IMR-90 (cell line): Measurements from ENCODE around the gene EFHC1. TPM values are rescaled to one million over a fixed set of nuclear protein-coding genes. Genes with fewer than 3 reads are reported as not detected.

Source experiments
- ATAC-seq: fragments of 200-7000 bp; cut with Tn5 transposase; 2 replicates; pipeline ENCODE4 v1.9.1; 2020; ENCODE audit warnings: low read depth, mild to moderate bottlenecking, moderate library complexity
- BruUV-seq: library from RNA; stranded (reverse); fragments of 400-500 nt; replicated peaks from 2 replicates; lab custom pipeline; 2021; lab: Mats Ljungman, UMichigan
- CTCF ChIA-PET: fragments of 300-600 bp; formaldehyde crosslinking; extraction: SDS; loops from one replicate; lab custom pipeline; 2021; ENCODE audit warnings: antibody characterized with exemption; lab: Yijun Ruan, JAX
- POLR2A ChIA-PET: fragments of 300-600 bp; sonication (Branson Sonifier 250); formaldehyde crosslinking; loops from one replicate; lab custom pipeline; 2022; ENCODE audit warnings: antibody characterized with exemption; ENCODE audit not compliant: unreplicated experiment; lab: Charles Lee
- DNase-seq: peaks from one replicate; pipeline ENCODE4 v3.0.0; 2013
- H2AFZ ChIP-seq: replicated peaks from 2 replicates; pipeline ENCODE3; 2013; ENCODE audit warnings: low read length, mild to moderate bottlenecking; ENCODE audit not compliant: poor library complexity
- H2AK5ac ChIP-seq: 2 replicates; pipeline ENCODE4 v1.6.1; 2013; ENCODE audit warnings: low read depth, low read length, inconsistent platforms
- H2AK9ac ChIP-seq: replicated peaks from 2 replicates; pipeline ENCODE3; 2013; ENCODE audit warnings: mild to moderate bottlenecking, low read depth, low read length, moderate library complexity; ENCODE audit not compliant: poor library complexity
- H2BK120ac ChIP-seq: 2 replicates; pipeline ENCODE4 v1.6.1; 2013; ENCODE audit warnings: low read depth, low read length, inconsistent platforms
- H2BK15ac ChIP-seq: 3 replicates; pipeline ENCODE4 v1.6.1; 2013; ENCODE audit warnings: low read depth, low read length, inconsistent platforms
- H2BK20ac ChIP-seq: 2 replicates; pipeline ENCODE4 v1.6.1; 2013; ENCODE audit warnings: low read depth, mild to moderate bottlenecking, inconsistent platforms, low read length, moderate library complexity
- H2BK5ac ChIP-seq: 2 replicates; pipeline ENCODE4 v1.6.1; 2013; ENCODE audit warnings: mild to moderate bottlenecking, low read depth, low read length, inconsistent platforms; ENCODE audit not compliant: poor library complexity, severe bottlenecking
- H3K14ac ChIP-seq: replicated peaks from 2 replicates; pipeline ENCODE4 v1.6.1; 2013; ENCODE audit warnings: low read depth, low read length, inconsistent platforms
- H3K18ac ChIP-seq: 2 replicates; pipeline ENCODE4 v1.6.1; 2013; ENCODE audit warnings: low read depth, low read length, control low read depth
- H3K23ac ChIP-seq: 2 replicates; pipeline ENCODE4 v1.6.1; 2013; ENCODE audit warnings: low read depth, low read length, inconsistent platforms
- H3K27ac ChIP-seq: 2 replicates; pipeline ENCODE4 v1.5.1; 2013; ENCODE audit warnings: mild to moderate bottlenecking, control low read depth, low read length; ENCODE audit not compliant: insufficient read depth
- H3K27me3 ChIP-seq: 2 replicates; pipeline ENCODE4 v1.6.1; 2013; ENCODE audit warnings: low read length; ENCODE audit not compliant: control insufficient read depth, insufficient read depth
- H3K36me3 ChIP-seq: 2 replicates; pipeline ENCODE4 v1.6.1; 2013; ENCODE audit warnings: low read length, mixed read lengths; ENCODE audit not compliant: control insufficient read depth, insufficient read depth
- H3K4ac ChIP-seq: 2 replicates; pipeline ENCODE4 v1.6.1; 2013; ENCODE audit warnings: low read depth, low read length, inconsistent platforms
- H3K4me1 ChIP-seq: 2 replicates; pipeline ENCODE4 v1.6.1; 2013; ENCODE audit warnings: low read length, mixed read lengths; ENCODE audit not compliant: control insufficient read depth, insufficient read depth
- H3K4me2 ChIP-seq: 2 replicates; pipeline ENCODE4 v1.6.1; 2013; ENCODE audit warnings: low read depth, mild to moderate bottlenecking, control low read depth, low read length, moderate library complexity
- H3K4me3 ChIP-seq: 2 replicates; pipeline ENCODE4 v1.5.1; 2013; ENCODE audit warnings: low read depth, mild to moderate bottlenecking, control low read depth, low read length, moderate library complexity; ENCODE audit not compliant: insufficient read depth
- H3K56ac ChIP-seq: 2 replicates; pipeline ENCODE4 v1.6.1; 2013; ENCODE audit warnings: low read length, inconsistent platforms; ENCODE audit not compliant: insufficient read depth; ENCODE audit errors: extremely low read depth
- H3K79me1 ChIP-seq, 2 experiments: 2 replicates each; pipeline ENCODE4 v1.6.1; 2013; ENCODE audit warnings: low read length in 2 of 2, inconsistent platforms in 1 of 2, low read depth in 1 of 2
- H3K9ac ChIP-seq: 2 replicates; pipeline ENCODE4 v1.6.1; 2013; ENCODE audit warnings: low read depth, low read length, control low read depth
- H3K9me1 ChIP-seq: 2 replicates; pipeline ENCODE4 v1.6.1; 2013; ENCODE audit warnings: low read length, inconsistent platforms; ENCODE audit not compliant: insufficient read depth
- H3K9me3 ChIP-seq: 2 replicates; pipeline ENCODE4 v1.6.1; 2013; ENCODE audit warnings: low read length; ENCODE audit not compliant: control insufficient read depth, insufficient read depth
- H4K20me1 ChIP-seq: 2 replicates; pipeline ENCODE4 v1.6.1; 2013; ENCODE audit warnings: low read length, inconsistent platforms; ENCODE audit not compliant: insufficient read depth
- H4K5ac ChIP-seq: 2 replicates; pipeline ENCODE4 v1.6.1; 2013; ENCODE audit warnings: mild to moderate bottlenecking, low read depth, low read length, control low read depth
- H4K8ac ChIP-seq, 2 experiments: 2 replicates each; pipeline ENCODE4 v1.6.1; 2013; ENCODE audit warnings: low read depth in 2 of 2, low read length in 2 of 2, control low read depth in 1 of 2, inconsistent platforms in 1 of 2
- H4K91ac ChIP-seq: 2 replicates; pipeline ENCODE4 v1.6.1; 2013; ENCODE audit warnings: low read depth, low read length, inconsistent platforms; ENCODE audit not compliant: insufficient read depth
- CEBPB ChIP-seq: IDR thresholded peaks from 2 replicates; pipeline ENCODE4 v1.6.1; 2012; ENCODE audit warnings: low read depth, low read length, improper control_type of control experiment
- WGBS, 2 experiments: methylation state at CpG; one replicate each; pipeline versions ENCODE4 v1.1.5 to v1.1.7; 2013; ENCODE audit warnings: missing lambda C conversion rate in 2 of 2; ENCODE audit not compliant: insufficient read length in 1 of 2; ENCODE audit errors: extremely low coverage in 2 of 2; 5-methylcytosine and 5-hydroxymethylcytosine counted together
- dilution Hi-C: fragments of 300-500 bp; cut with HindIII; formaldehyde crosslinking; loops from one replicate; pipeline ENCODE4 v1.14.3; 2018; ENCODE audit warnings: low sequenced_read_pairs; ENCODE audit not compliant: unreplicated experiment
- in situ Hi-C: fragments of 300-500 bp; cut with MboI; formaldehyde crosslinking; loops from 3 replicates; pipeline ENCODE4 v1.14.3; 2019; ENCODE audit warnings: low sequenced_read_pairs, inconsistent platforms, mixed read lengths
- intact Hi-C: fragments of 100-400 bp; cut with micrococcal nuclease; formaldehyde crosslinking; loops from 2 replicates; pipeline ENCODE4 v1.10.0; 2022
- polyA plus RNA-seq, 3 experiments: library from polyadenylated mRNA; depleted of rRNA; stranded (reverse); fragments of >200 nt; gene quantifications; 2 replicates each; pipeline ENCODE4 v1.2.3, GENCODE V29; 2012; ENCODE audit warnings: low replicate concordance in 1 of 3
- total RNA-seq: library from RNA; depleted of rRNA; stranded (reverse); fragments of >200 nt; gene quantifications from 2 replicates; pipeline ENCODE4 v1.2.3, GENCODE V29; 2012

EFHC1 gene
- total and polyA plus RNA-seq, 2 of the 4 experiments (the other 2 are of a cell fraction): 14.0 to 23.0 TPM

- Histone ChIP-seq H3K4me1 (peaks cover under 1% of the 10 kb centered on the region; the same call in 1 of the 2 replicates), H2BK5ac (no peak overlapping the region), H3K9ac (no peak overlapping the region), H3K4ac (no peak overlapping the region), H2AFZ (no peak overlapping the region), H4K8ac (no peak overlapping the region), H3K4me3 (no peak overlapping the region), H2AK9ac (no peak overlapping the region), H2AK5ac (no peak overlapping the region), H2BK15ac (no peak overlapping the region), H2BK20ac (no peak overlapping the region), H3K9me1 (peaks cover 1% of the 10 kb centered on the region; the same call in 1 of the 2 replicates), H3K79me1 (no peaks in the 10 kb centered on the region), H3K18ac (no peak overlapping the region), H3K9me3 (no peaks in the 10 kb centered on the region), H3K23ac (no peak overlapping the region), H3K56ac (no peak overlapping the region), H3K27ac (no peak overlapping the region), H3K27me3 (no peaks in the 10 kb centered on the region), H4K91ac (no peak overlapping the region), H2BK120ac (no peak overlapping the region), H3K14ac (no peak overlapping the region), H4K20me1 (no peaks in the 10 kb centered on the region), H3K36me3 (peaks cover 8% of the 10 kb centered on the region; the same call in 1 of the 2 replicates), H4K5ac (no peak overlapping the region), H3K4me2 (no peak overlapping the region)
- DNase-seq: no peak
- POLR2A ChIA-PET: no interaction called here
- TF ChIP-seq CEBPB: no peak
- WGBS, 2 experiments: no CpG with 5 or more reads among the region's 1 CpG
- dilution Hi-C loops: loop anchor here (25.0 kb wide), 1 partner anchor 257 kb away; the partner anchor contains the start of gene TMEM14A
- ATAC-seq: no peak
- BruUV-seq: no TSS peak
- intact Hi-C loops: loop anchor here (10.0 kb wide), 2 partner anchors 410 to 1080 kb away; no protein-coding TSS in a partner anchor
- CTCF ChIA-PET: no interaction called here
- in situ Hi-C loops: loop anchor here (5.0 kb wide), 1 partner anchor 587 kb away; no protein-coding TSS in a partner anchor
These were observed 14.9 kb upstream of the EFHC1 start for GRCh38 chr6:52405243-52405642.
